IPS-18c (cell line): ENCODE data around the gene OXNAD1.

Experiments
- H3K4me3 ChIP-seq: 2 replicates; pipeline ENCODE4 v1.7.0; 2013; ENCODE audit warnings: low read depth, mild to moderate bottlenecking, low read length, moderate library complexity; ENCODE audit not compliant: insufficient read depth
- H3K9me3 ChIP-seq: one replicate; pipeline ENCODE4 v1.6.1; 2013; ENCODE audit warnings: mild to moderate bottlenecking, low read length, moderate library complexity; ENCODE audit not compliant: control insufficient read depth, insufficient read depth

OXNAD1 gene

GRCh38 chr3:16241225-16241624 is 23.8 kb upstream of the OXNAD1 start:
- Histone ChIP-seq H3K9me3 (peaks cover 2% of the 10 kb centered on the region), H3K4me3 (no peak overlapping the region)

- H3K9me3 ChIP-seq = peaks cover 2% of the 10 kb centered on the region
- H3K4me3 ChIP-seq = no peak overlapping the region
Measured at GRCh38 chr3:16242177-16242576, 22.8 kb upstream of the OXNAD1 start.

GRCh38 chr3:16243706-16244490 is 21.1 kb upstream of the OXNAD1 start:
- H3K9me3 ChIP-seq = peaks cover 2% of the 10 kb centered on the region
- no peak overlapping the region for H3K4me3 ChIP-seq

- Histone ChIP-seq H3K4me3 (no peak overlapping the region), H3K9me3 (peaks cover 2% of the 10 kb centered on the region)
Measured at GRCh38 chr3:16245609-16246008, 19.4 kb upstream of the OXNAD1 start.

- H3K4me3 ChIP-seq = no peak overlapping the region
Measured at GRCh38 chr3:16247282-16248061, 17.5 kb upstream of the OXNAD1 start.

GRCh38 chr3:16248556-16248955 is 16.5 kb upstream of the OXNAD1 start:
- Histone ChIP-seq H3K9me3 (no peaks in the 10 kb centered on the region), H3K4me3 (no peak overlapping the region)

More at GRCh38 chr3:16247282-16248061, 17.5 kb upstream of the OXNAD1 start:
- no peaks in the 10 kb centered on the region for H3K9me3 ChIP-seq

- H3K9me3 ChIP-seq = no peaks in the 10 kb centered on the region
Measured at GRCh38 chr3:16249336-16249735, 15.7 kb upstream of the OXNAD1 start.

GRCh38 chr3:16249886-16250285 is 15.1 kb upstream of the OXNAD1 start:
- H3K4me3 ChIP-seq = no peak overlapping the region
- H3K9me3 ChIP-seq = no peaks in the 10 kb centered on the region

More at GRCh38 chr3:16249336-16249735, 15.7 kb upstream of the OXNAD1 start:
- H3K4me3 ChIP-seq = no peak overlapping the region

GRCh38 chr3:16251316-16252085 is 13.5 kb upstream of the OXNAD1 start:
- H3K4me3 ChIP-seq = no peak overlapping the region
- no peaks in the 10 kb centered on the region for H3K9me3 ChIP-seq

- Histone ChIP-seq H3K9me3 (no peaks in the 10 kb centered on the region), H3K4me3 (no peak overlapping the region)
Measured at GRCh38 chr3:16252243-16252978, 12.6 kb upstream of the OXNAD1 start.

- Histone ChIP-seq H3K9me3 (no peaks in the 10 kb centered on the region), H3K4me3 (no peak overlapping the region)
Measured at GRCh38 chr3:16252988-16253387, 12.0 kb upstream of the OXNAD1 start.

GRCh38 chr3:16253601-16254000 is 11.4 kb upstream of the OXNAD1 start:
- no peaks in the 10 kb centered on the region for H3K9me3 ChIP-seq
- no peak overlapping the region for H3K4me3 ChIP-seq

- no peaks in the 10 kb centered on the region for H3K9me3 ChIP-seq
- no peak overlapping the region for H3K4me3 ChIP-seq
Measured at GRCh38 chr3:16254916-16255315, 10.1 kb upstream of the OXNAD1 start.

- Histone ChIP-seq H3K4me3 (no peak overlapping the region), H3K9me3 (no peaks in the 10 kb centered on the region)
Measured at GRCh38 chr3:16255326-16255725, 9.7 kb upstream of the OXNAD1 start.

- H3K4me3 ChIP-seq = no peak overlapping the region
- H3K9me3 ChIP-seq = no peaks in the 10 kb centered on the region
Measured at GRCh38 chr3:16255726-16256125, 9.3 kb upstream of the OXNAD1 start.

GRCh38 chr3:16257309-16257708 is 7.7 kb upstream of the OXNAD1 start:
- H3K4me3 ChIP-seq = no peak overlapping the region
- H3K9me3 ChIP-seq = no peaks in the 10 kb centered on the region

- Histone ChIP-seq H3K4me3 (no peak overlapping the region), H3K9me3 (no peaks in the 10 kb centered on the region)
Measured at GRCh38 chr3:16258177-16258576, 6.8 kb upstream of the OXNAD1 start.
